HCT116 (cell line): Measurements from ENCODE around the gene KIF25. TPM values are rescaled to one million over a fixed set of nuclear protein-coding genes. Genes with fewer than 3 reads are reported as not detected.

Experiments used
- ATAC-seq: fragments of 200-7000 bp; cut with Tn5 transposase; 2 replicates; pipeline ENCODE4 v1.9.1; 2020; ENCODE audit warnings: mild to moderate bottlenecking, moderate library complexity
- BruUV-seq: library from RNA; stranded (reverse); fragments of 400-500 nt; replicated peaks from 2 replicates; lab custom pipeline; 2021; lab: Mats Ljungman, UMichigan
- CTCF ChIA-PET: fragments of 300-600 bp; sonication (Branson Sonifier 250); formaldehyde crosslinking; loops from one replicate; lab custom pipeline; 2021; ENCODE audit warnings: antibody characterized with exemption; lab: Charles Lee
- POLR2A ChIA-PET: fragments of 300-600, 350-600 bp; sonication (Branson Sonifier 250); formaldehyde crosslinking; loops from one replicate; lab custom pipeline; 2021; ENCODE audit warnings: antibody characterized with exemption; lab: Charles Lee
- RAD21 ChIA-PET, 2 experiments: fragments of 300-600 bp; sonication (Branson Sonifier 250); formaldehyde crosslinking; loops; one replicate each; lab custom pipeline; 2023; ENCODE audit warnings: low total read pairs in 2 of 2; ENCODE audit not compliant: uncharacterized antibody in 2 of 2, unreplicated experiment in 2 of 2, low non-redundant PET in 1 of 2; lab: Charles Lee
- DNase-seq: peaks from one replicate; pipeline ENCODE4 v3.0.0-alpha.2; 2010; ENCODE audit warnings: low read depth, low spot score
- H2AFZ ChIP-seq: fragments of 200-600 bp; shearing (Covaris generic), sonication (generic); 2 replicates; pipeline ENCODE4 v1.6.1; 2017; ENCODE audit warnings: low read depth, mixed run types, mixed read lengths, antibody characterized with exemption, low read length; ENCODE audit not compliant: poor library complexity, severe bottlenecking
- H3K27ac ChIP-seq: 2 replicates; pipeline ENCODE4 v1.5.1; 2012; ENCODE audit warnings: low read depth, low read length
- H3K27me3 ChIP-seq: fragments of 200-600 bp; sonication (generic); 2 replicates; pipeline ENCODE4 v1.6.1; 2016; ENCODE audit warnings: mixed run types, low read length, mixed read lengths; ENCODE audit not compliant: insufficient read depth
- H3K36me3 ChIP-seq, 2 experiments: fragments of 200-500 bp in 1 of 2; fragments of 200-600 bp in 1 of 2; sonication (Bioruptor generic) in 1 of 2; sonication (generic) in 1 of 2; 2 replicates each; pipeline versions ENCODE4 v1.5.1 to v1.6.1; 2014 to 2016; ENCODE audit warnings: low read length in 2 of 2, inconsistent platforms in 1 of 2, mixed read lengths in 1 of 2, mixed run types in 1 of 2; ENCODE audit not compliant: insufficient read depth in 2 of 2, control insufficient read depth in 1 of 2
- H3K4me1 ChIP-seq, 2 experiments: fragments of 200-600 bp in 1 of 2; sonication (generic) in 1 of 2; 2 replicates each; pipeline versions ENCODE4 v1.5.1 to v1.6.1; 2012 to 2017; ENCODE audit warnings: low read length in 2 of 2, inconsistent platforms in 1 of 2, mild to moderate bottlenecking in 1 of 2, mixed read lengths in 1 of 2, mixed run types in 1 of 2, moderate library complexity in 1 of 2; ENCODE audit not compliant: insufficient read depth in 2 of 2, control insufficient read depth in 1 of 2
- H3K4me2 ChIP-seq: fragments of 200-600 bp; sonication (generic); 2 replicates; pipeline ENCODE4 v1.6.1; 2017; ENCODE audit warnings: mixed run types, low read length, mixed read lengths
- H3K4me3 ChIP-seq, 2 experiments: fragments of 200-600 bp in 1 of 2; sonication (generic) in 1 of 2; replicated peaks in 1 of 2; 2 replicates each; pipeline ENCODE4 v1.5.1; 2011 to 2016; ENCODE audit warnings: low read length in 2 of 2, control low read depth in 1 of 2, low read depth in 1 of 2, mild to moderate bottlenecking in 1 of 2, mixed read lengths in 1 of 2, mixed run types in 1 of 2
- H3K79me2 ChIP-seq: fragments of 200-600 bp; sonication (generic); 2 replicates; pipeline ENCODE4 v1.6.1; 2017; ENCODE audit warnings: mild to moderate bottlenecking, mixed run types, low read length, moderate library complexity, mixed read lengths; ENCODE audit not compliant: insufficient read depth
- H3K9ac ChIP-seq: fragments of 200-600 bp; sonication (generic); 2 replicates; pipeline ENCODE4 v1.6.1; 2016; ENCODE audit warnings: low read length, mixed read lengths
- H3K9me2 ChIP-seq: fragments of 200-600 bp; sonication (generic), shearing (Covaris generic); 2 replicates; pipeline ENCODE4 v1.6.1; 2017; ENCODE audit warnings: mixed run types, mild to moderate bottlenecking, moderate library complexity; ENCODE audit not compliant: insufficient read depth
- H3K9me3 ChIP-seq, 2 experiments: fragments of 200-500 bp in 1 of 2; fragments of 200-600 bp in 1 of 2; sonication (Bioruptor generic) in 1 of 2; sonication (generic) in 1 of 2; 2 replicates each; pipeline ENCODE4 v1.6.1; 2014 to 2017; ENCODE audit warnings: low read length in 2 of 2, mixed read lengths in 2 of 2, inconsistent platforms in 1 of 2, low read depth in 1 of 2, mild to moderate bottlenecking in 1 of 2, mixed run types in 1 of 2, moderate library complexity in 1 of 2; ENCODE audit not compliant: control insufficient read depth in 1 of 2, insufficient read depth in 1 of 2
- H4K20me1 ChIP-seq: fragments of 200-600 bp; sonication (generic), shearing (Covaris generic); 2 replicates; pipeline ENCODE4 v1.6.1; 2017; ENCODE audit warnings: mixed run types, mild to moderate bottlenecking, moderate library complexity; ENCODE audit not compliant: insufficient read depth
- CBX3 ChIP-seq: IDR thresholded peaks from 2 replicates; pipeline ENCODE4 v1.6.1; 2012; ENCODE audit warnings: low read depth
- CTCF ChIP-seq, 3 experiments: fragments of 200-600 bp in 1 of 3; sonication (generic) in 1 of 3; IDR thresholded peaks in 2 of 3; conservative IDR thresholded peaks in 1 of 3; 2 replicates each; pipeline ENCODE4 v1.5.1; 2012 to 2017; ENCODE audit warnings: low read depth in 2 of 3, low read length in 2 of 3, antibody characterized with exemption in 1 of 3, borderline replicate concordance in 1 of 3, control low read depth in 1 of 3, mild to moderate bottlenecking in 1 of 3, mixed read lengths in 1 of 3, mixed run types in 1 of 3, moderate library complexity in 1 of 3; ENCODE audit not compliant: insufficient read depth in 1 of 3
- EZH2 ChIP-seq: fragments of 200-600 bp; sonication (generic); IDR thresholded peaks from 2 replicates; pipeline ENCODE4 v1.6.1; 2017; ENCODE audit warnings: antibody characterized with exemption, mixed run types
- EZH2phosphoT487 ChIP-seq: fragments of 200-600 bp; IDR thresholded peaks from 2 replicates; pipeline ENCODE4 v1.6.1; 2018; ENCODE audit warnings: antibody characterized with exemption, borderline replicate concordance
- FOSL1 ChIP-seq: IDR thresholded peaks from 2 replicates; pipeline ENCODE4 v1.6.1; 2012; ENCODE audit warnings: low read depth
- JUND ChIP-seq: IDR thresholded peaks from 2 replicates; pipeline ENCODE4 v1.6.1; 2012
- REST ChIP-seq: IDR thresholded peaks from 2 replicates; pipeline ENCODE4 v1.6.1; 2012; ENCODE audit warnings: low read depth
- ZFX ChIP-seq: fragments of 450-650 bp; IDR thresholded peaks from 2 replicates; pipeline ENCODE4 v1.6.1; 2017
- ZNF274 ChIP-seq: fragments of 200-500 bp; sonication (Bioruptor generic); IDR thresholded peaks from 2 replicates; pipeline ENCODE4 v1.6.1; 2014; ENCODE audit warnings: mild to moderate bottlenecking, low read depth, low read length, inconsistent platforms
- intact Hi-C: fragments of 100-400 bp; cut with micrococcal nuclease; formaldehyde crosslinking; loops from 2 replicates; pipeline ENCODE4 v1.10.0; 2022
- total RNA-seq: library from RNA; stranded (reverse); gene quantifications from one replicate; pipeline ENCODE4 v1.2.1, GENCODE V29; 2021; ENCODE audit not compliant: unreplicated experiment

Gene KIF25
- total RNA-seq, 1 experiment from 2014 or later, result not detected

- intact Hi-C loops, result no loop called here
- no peak overlapping the region for H3K4me3 ChIP-seq
- TF ChIP-seq CTCF (IDR thresholded peaks at IDR 0.05 in 2 of 3, conservative IDR thresholded peaks at IDR 0.05 in 1 of 3; ENCODE audit: borderline replicate concordance in 1 of 3, insufficient read depth in 1 of 3, low read depth in 2 of 3, low read length in 2 of 3), result no peak
- no peak for TF ChIP-seq REST
- no peak for TF ChIP-seq JUND
- TF ChIP-seq ZFX, result no peak
- TF ChIP-seq EZH2phosphoT487, result no peak
- TF ChIP-seq FOSL1, result no peak
- TF ChIP-seq EZH2, result no peak
- TF ChIP-seq ZNF274, result no peak
- no peak for TF ChIP-seq CBX3
- ChIA-PET CTCF (no interaction called here), POLR2A (no interaction called here), RAD21 (no interaction called here)
- DNase-seq, result no peak
- H3K9me3 ChIP-seq, result no peaks in the 10 kb centered on the region
- H3K4me2 ChIP-seq, result no peak overlapping the region
- no peaks in the 10 kb centered on the region for H3K9me2 ChIP-seq
- peaks cover 0 to 10% of the 10 kb centered on the region in 2 experiments; a peak in 2 of 4 replicates for H3K36me3 ChIP-seq
- H3K79me2 ChIP-seq, result no peaks in the 10 kb centered on the region
- H3K4me1 ChIP-seq, result no peaks in the 10 kb centered on the region
- no peak overlapping the region for H2AFZ ChIP-seq
- no peaks in the 10 kb centered on the region for H3K27me3 ChIP-seq
- no peak for ATAC-seq
- no peak overlapping the region for H3K27ac ChIP-seq
- H3K9ac ChIP-seq, result no peak overlapping the region
- BruUV-seq, result no TSS peak
- no peaks in the 10 kb centered on the region for H4K20me1 ChIP-seq
Observed at GRCh38 chr6:167972193-167972592, 25.3 kb upstream of the KIF25 start.
